SU-DHL-6 (cell line): ENCODE data around the gene KRTAP12-3.

ENCODE experiments used
- CTCF ChIP-seq: fragments of 200-600 bp; sonication (generic); IDR thresholded peaks from one replicate; pipeline ENCODE4 v1.5.1; 2017; ENCODE audit warnings: antibody characterized with exemption, mild to moderate bottlenecking, low read length, moderate library complexity; ENCODE audit not compliant: insufficient read depth, poor library complexity, severe bottlenecking
- EZH2phosphoT487 ChIP-seq: fragments of 200-600 bp; sonication (generic), shearing (Covaris generic); conservative IDR thresholded peaks from 2 replicates; pipeline ENCODE4 v1.6.1; 2018; ENCODE audit warnings: mild to moderate bottlenecking, antibody characterized with exemption, low read length, moderate library complexity, mixed read lengths

DNA sequence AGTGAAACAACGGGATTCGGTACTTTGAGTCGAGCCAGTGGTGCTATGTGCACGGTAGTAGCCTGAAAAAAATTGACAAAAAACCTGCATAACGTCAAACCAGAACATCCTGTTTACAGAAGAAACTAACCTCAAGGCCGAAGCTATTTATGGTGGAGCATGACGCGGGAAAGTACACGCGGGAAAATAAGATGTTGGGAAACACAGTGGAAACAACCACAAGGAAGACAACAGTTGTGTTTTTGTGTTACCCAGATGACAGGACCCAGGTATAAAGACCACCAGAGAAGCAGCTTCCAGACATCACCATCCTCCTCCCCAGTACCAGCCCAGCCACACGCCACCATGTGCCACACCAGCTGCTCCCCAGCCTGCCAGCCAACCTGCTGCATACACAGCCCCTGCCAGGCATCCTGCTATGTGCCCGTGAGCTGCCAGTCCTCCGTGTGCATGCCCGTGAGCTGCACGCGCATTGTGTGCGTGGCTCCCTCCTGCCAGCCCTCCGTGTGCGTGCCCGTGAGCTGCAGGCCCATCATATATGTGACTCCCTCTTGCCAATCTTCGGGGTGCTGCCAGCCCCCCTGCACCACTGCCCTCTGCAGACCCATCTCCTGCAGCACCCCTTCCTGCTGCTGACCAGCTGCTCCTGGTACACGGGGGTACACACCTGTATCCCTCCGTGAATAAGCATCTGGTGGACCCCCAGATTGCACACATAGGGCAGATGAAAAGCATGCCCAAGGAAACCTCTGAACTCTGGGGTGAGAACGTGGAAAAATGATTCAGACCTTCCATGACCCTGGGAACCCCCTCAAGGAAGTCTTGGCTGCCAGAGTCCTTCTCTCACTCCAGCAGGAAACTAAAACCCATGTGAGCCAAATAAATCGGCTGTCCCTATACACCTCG lies at the start of gene KRTAP12-3:
- TF ChIP-seq EZH2phosphoT487: no peak
- TF ChIP-seq CTCF: no peak
